ENCODE results near the gene CTLA4. TPM values are rescaled to one million over a fixed set of nuclear protein-coding genes. Genes with fewer than 3 reads are reported as not detected.

The CTLA4 gene
- total and polyA plus RNA-seq, 7 experiments from 2014 or later = 1.9 to 36.7 (median 10.7) TPM

- Histone ChIP-seq H3K27ac (ENCODE audit: low read depth, low read length) (no peak overlapping the region), H3K4me1 (ENCODE audit: control insufficient read depth in 2 of 2, insufficient read depth in 2 of 2, low read length in 2 of 2) (no peaks in the 10 kb centered on the region), H3K36me3 (ENCODE audit: control insufficient read depth in 2 of 3, insufficient read depth in 3 of 3, low read length in 3 of 3) (no peaks in the 10 kb centered on the region), H3K27me3 (ENCODE audit: control insufficient read depth in 2 of 2, insufficient read depth in 2 of 2, low read length in 2 of 2) (no peaks in the 10 kb centered on the region), H3K9me3 (ENCODE audit: control insufficient read depth in 2 of 3, low read length in 3 of 3) (no peaks in the 10 kb centered on the region), H3K4me3 (ENCODE audit: low read length) (no peak overlapping the region)
- Mint-ChIP-seq H3K4me1 (peaks cover 0 to 63% (median 3%) of the 10 kb centered on the region in 7 donors), H3K27ac (no peak overlapping the region), H3K36me3 (peaks cover 0 to 17% (median 0%) of the 10 kb centered on the region in 5 donors), H3K27me3 (peaks cover 0 to 6% (median 0%) of the 10 kb centered on the region in 5 donors), H3K9me3 (peaks cover 0 to 9% (median 0%) of the 10 kb centered on the region in 11 donors), H3K4me3 (no peak overlapping the region)
- intact Hi-C loops (cut with micrococcal nuclease) = loop anchor here in 1 of 2 donors (2.0 kb wide), 1 partner anchor 21 kb away; no protein-coding TSS in a partner anchor
- POLR2A ChIA-PET = interaction anchor here (1.0 kb wide), 1 partner anchor 10 kb away, joined by 5 read pairs; no protein-coding TSS in a partner anchor
- no peak for ATAC-seq
- CTCF ChIA-PET = interaction anchor here (1.0 kb wide), 1 partner anchor 691 kb away, joined by 3 read pairs; no protein-coding TSS in a partner anchor
- no peak for DNase-seq
Measured at GRCh38 chr2:203889542-203889941, 22.0 kb downstream of the CTLA4 start.

- H3K36me3 Mint-ChIP-seq = peaks cover 0 to 17% (median 0%) of the 10 kb centered on the region in 5 donors
- H3K4me1 Mint-ChIP-seq = peaks cover 0 to 66% (median 3%) of the 10 kb centered on the region in 7 donors
- Histone ChIP-seq H3K27me3 (ENCODE audit: control insufficient read depth in 2 of 2, insufficient read depth in 2 of 2, low read length in 2 of 2) (no peaks in the 10 kb centered on the region), H3K4me3 (ENCODE audit: low read length) (no peak overlapping the region), H3K9me3 (ENCODE audit: control insufficient read depth in 2 of 3, low read length in 3 of 3) (no peaks in the 10 kb centered on the region), H3K36me3 (ENCODE audit: control insufficient read depth in 2 of 3, insufficient read depth in 3 of 3, low read length in 3 of 3) (no peaks in the 10 kb centered on the region), H3K4me1 (ENCODE audit: control insufficient read depth in 2 of 2, insufficient read depth in 2 of 2, low read length in 2 of 2) (no peaks in the 10 kb centered on the region), H3K27ac (ENCODE audit: low read depth, low read length) (no peak overlapping the region)
- ATAC-seq = no peak
- H3K9me3 Mint-ChIP-seq = peaks cover 0 to 9% (median 0%) of the 10 kb centered on the region in 11 donors
- peaks cover 0 to 6% (median 0%) of the 10 kb centered on the region in 5 donors for H3K27me3 Mint-ChIP-seq
- intact Hi-C loops (cut with micrococcal nuclease) = loop anchor here (2.0 to 5.0 kb wide), 3 partner anchors 19 to 148 kb away; no protein-coding TSS in a partner anchor
- no peak for DNase-seq
- H3K27ac Mint-ChIP-seq = no peak overlapping the region
- H3K4me3 Mint-ChIP-seq = no peak overlapping the region
- POLR2A ChIA-PET = interaction anchor here (1.0 kb wide), 1 partner anchor 10 kb away, joined by 5 read pairs; no protein-coding TSS in a partner anchor
- CTCF ChIA-PET = interaction anchor here (1.0 kb wide), 1 partner anchor 691 kb away, joined by 3 read pairs; no protein-coding TSS in a partner anchor
Measured at GRCh38 chr2:203889944-203890343, 22.4 kb downstream of the CTLA4 start.

GRCh38 chr2:203890733-203891132 is 23.2 kb downstream of the CTLA4 start:
- POLR2A ChIA-PET = interaction anchor here (2.3 kb wide), 1 partner anchor 16 kb away, joined by 5 read pairs; no protein-coding TSS in a partner anchor
- Histone ChIP-seq H3K36me3 (ENCODE audit: control insufficient read depth in 2 of 3, insufficient read depth in 3 of 3, low read length in 3 of 3) (no peaks in the 10 kb centered on the region), H3K27ac (ENCODE audit: low read depth, low read length) (no peak overlapping the region), H3K4me3 (ENCODE audit: low read length) (no peak overlapping the region), H3K9me3 (ENCODE audit: control insufficient read depth in 2 of 3, low read length in 3 of 3) (no peaks in the 10 kb centered on the region), H3K4me1 (ENCODE audit: control insufficient read depth in 2 of 2, insufficient read depth in 2 of 2, low read length in 2 of 2) (no peaks in the 10 kb centered on the region), H3K27me3 (ENCODE audit: control insufficient read depth in 2 of 2, insufficient read depth in 2 of 2, low read length in 2 of 2) (no peaks in the 10 kb centered on the region)
- H3K27me3 Mint-ChIP-seq = peaks cover 0 to 6% (median 0%) of the 10 kb centered on the region in 5 donors
- H3K4me3 Mint-ChIP-seq = no peak overlapping the region
- H3K27ac Mint-ChIP-seq = peak overlapping the region in 1 of 9 donors; percentile 66
- H3K36me3 Mint-ChIP-seq = peaks cover 0 to 19% (median 0%) of the 10 kb centered on the region in 5 donors
- H3K4me1 Mint-ChIP-seq = peaks cover 0 to 68% (median 3%) of the 10 kb centered on the region in 7 donors
- ATAC-seq = no peak
- CTCF ChIA-PET = interaction anchor here (0.5 to 0.7 kb wide), 2 partner anchors 418 to 507 kb away, joined by 3 to 4 read pairs; no protein-coding TSS in a partner anchor
- H3K9me3 Mint-ChIP-seq = peaks cover 0 to 9% (median 0%) of the 10 kb centered on the region in 11 donors
- no peak for DNase-seq
- intact Hi-C loops (cut with micrococcal nuclease) = loop anchor here in 1 of 2 donors (2.0 to 5.0 kb wide), 2 partner anchors 20 to 148 kb away; no protein-coding TSS in a partner anchor

GRCh38 chr2:203891474-203891873 is 23.9 kb downstream of the CTLA4 start:
- Histone ChIP-seq H3K27me3 (ENCODE audit: control insufficient read depth in 2 of 2, insufficient read depth in 2 of 2, low read length in 2 of 2) (no peaks in the 10 kb centered on the region), H3K4me3 (ENCODE audit: low read length) (no peak overlapping the region), H3K4me1 (ENCODE audit: control insufficient read depth in 2 of 2, insufficient read depth in 2 of 2, low read length in 2 of 2) (no peaks in the 10 kb centered on the region), H3K9me3 (ENCODE audit: control insufficient read depth in 2 of 3, low read length in 3 of 3) (no peaks in the 10 kb centered on the region), H3K27ac (ENCODE audit: low read depth, low read length) (no peak overlapping the region), H3K36me3 (ENCODE audit: control insufficient read depth in 2 of 3, insufficient read depth in 3 of 3, low read length in 3 of 3) (no peaks in the 10 kb centered on the region)
- H3K36me3 Mint-ChIP-seq = peaks cover 0 to 22% (median 0%) of the 10 kb centered on the region in 5 donors
- intact Hi-C loops (cut with micrococcal nuclease) = loop anchor here in 1 of 2 donors (2.0 to 5.0 kb wide), 2 partner anchors 21 to 149 kb away; no protein-coding TSS in a partner anchor
- ATAC-seq (peak; percentile 72), DNase-seq (peak in 1 of 9 donors; percentile 66)
- H3K9me3 Mint-ChIP-seq = peaks cover 0 to 11% (median 0%) of the 10 kb centered on the region in 11 donors
- H3K27me3 Mint-ChIP-seq = peaks cover 0 to 6% (median 0%) of the 10 kb centered on the region in 5 donors
- H3K27ac Mint-ChIP-seq = peak overlapping the region in 1 of 9 donors; percentile 78
- CTCF ChIA-PET = interaction anchor here (0.5 to 0.7 kb wide), 2 partner anchors 418 to 508 kb away, joined by 3 to 4 read pairs; no protein-coding TSS in a partner anchor
- peak overlapping the region in 1 of 10 donors; percentile 38 for H3K4me3 Mint-ChIP-seq
- peaks cover 0 to 64% (median 3%) of the 10 kb centered on the region in 7 donors for H3K4me1 Mint-ChIP-seq
- POLR2A ChIA-PET = interaction anchor here (0.6 to 2.3 kb wide), 2 partner anchors 16 to 426 kb away, joined by 3 to 5 read pairs; no protein-coding TSS in a partner anchor

- no peaks in the 10 kb centered on the region for H3K9me3 ChIP-seq (ENCODE audit: control insufficient read depth in 2 of 3, low read length in 3 of 3)
- peaks cover 0 to 6% (median 0%) of the 10 kb centered on the region in 5 donors for H3K27me3 Mint-ChIP-seq
- H3K9me3 Mint-ChIP-seq = peaks cover 0 to 11% (median 0%) of the 10 kb centered on the region in 11 donors
- ATAC-seq = no peak
- H3K27ac Mint-ChIP-seq = peak overlapping the region in 1 of 9 donors; percentile 78
- CTCF ChIA-PET = no interaction called here
- POLR2A ChIA-PET = interaction anchor here (0.6 to 2.3 kb wide), 2 partner anchors 17 to 427 kb away, joined by 3 to 5 read pairs; no protein-coding TSS in a partner anchor
- no peaks in the 10 kb centered on the region for H3K4me1 ChIP-seq (ENCODE audit: control insufficient read depth in 2 of 2, insufficient read depth in 2 of 2, low read length in 2 of 2)
- H3K27ac ChIP-seq (ENCODE audit: low read depth, low read length) = no peak overlapping the region
- intact Hi-C loops (cut with micrococcal nuclease) = loop anchor here in 1 of 2 donors (5.0 kb wide), 1 partner anchor 150 kb away; no protein-coding TSS in a partner anchor
- H3K4me1 Mint-ChIP-seq = peaks cover 0 to 63% (median 5%) of the 10 kb centered on the region in 7 donors
- DNase-seq = no peak
- H3K36me3 ChIP-seq (ENCODE audit: control insufficient read depth in 2 of 3, insufficient read depth in 3 of 3, low read length in 3 of 3) = no peaks in the 10 kb centered on the region
- no peak overlapping the region for H3K4me3 Mint-ChIP-seq
- H3K27me3 ChIP-seq (ENCODE audit: control insufficient read depth in 2 of 2, insufficient read depth in 2 of 2, low read length in 2 of 2) = no peaks in the 10 kb centered on the region
- H3K36me3 Mint-ChIP-seq = peaks cover 0 to 18% (median 0%) of the 10 kb centered on the region in 5 donors
- no peak overlapping the region for H3K4me3 ChIP-seq (ENCODE audit: low read length)
Measured at GRCh38 chr2:203892207-203892606, 24.6 kb downstream of the CTLA4 start.

GRCh38 chr2:203893401-203893800 is 25.8 kb downstream of the CTLA4 start:
- DNase-seq (no peak), ATAC-seq (no peak)
- Histone ChIP-seq H3K27ac (ENCODE audit: low read depth, low read length) (no peak overlapping the region), H3K9me3 (ENCODE audit: control insufficient read depth in 2 of 3, low read length in 3 of 3) (no peaks in the 10 kb centered on the region), H3K4me1 (ENCODE audit: control insufficient read depth in 2 of 2, insufficient read depth in 2 of 2, low read length in 2 of 2) (no peaks in the 10 kb centered on the region), H3K36me3 (ENCODE audit: control insufficient read depth in 2 of 3, insufficient read depth in 3 of 3, low read length in 3 of 3) (no peaks in the 10 kb centered on the region), H3K4me3 (ENCODE audit: low read length) (no peak overlapping the region), H3K27me3 (ENCODE audit: control insufficient read depth in 2 of 2, insufficient read depth in 2 of 2, low read length in 2 of 2) (no peaks in the 10 kb centered on the region)
- CTCF ChIA-PET = interaction anchor here (0.8 kb wide), 1 partner anchor 17 kb away, joined by 3 read pairs; no protein-coding TSS in a partner anchor
- H3K9me3 Mint-ChIP-seq = peaks cover 0 to 10% (median 0%) of the 10 kb centered on the region in 11 donors
- no peak overlapping the region for H3K4me3 Mint-ChIP-seq
- H3K27me3 Mint-ChIP-seq = peaks cover 0 to 6% (median 0%) of the 10 kb centered on the region in 5 donors
- POLR2A ChIA-PET = interaction anchor here (0.7 kb wide), 1 partner anchor 33 kb away, joined by 3 read pairs; no protein-coding TSS in a partner anchor
- peaks cover 0 to 15% (median 0%) of the 10 kb centered on the region in 5 donors for H3K36me3 Mint-ChIP-seq
- H3K27ac Mint-ChIP-seq = peak overlapping the region in 1 of 9 donors; percentile 77
- H3K4me1 Mint-ChIP-seq = peaks cover 0 to 66% (median 7%) of the 10 kb centered on the region in 7 donors
- intact Hi-C loops (cut with micrococcal nuclease) = loop anchor here in 1 of 2 donors (5.0 kb wide), 1 partner anchor 151 kb away; no protein-coding TSS in a partner anchor
